ENCODE results near the gene SERTAD3. TPM values are rescaled to one million over a fixed set of nuclear protein-coding genes. Genes with fewer than 3 reads are reported as not detected.
A peak's percentile ranks its signal among the peaks of the same experiment; 100 is the strongest.

Gene SERTAD3
- total and polyA plus RNA-seq, 2 of the 8 experiments (the other 6 are each of a cell fraction or from before 2014, with no cell fraction given): 15.1 to 32.1 TPM

GRCh38 chr19:40420766-40421765 is 23.1 kb downstream of the SERTAD3 start (continued):
- no peak for TF ChIP-seq BCL11A (IDR thresholded peaks at IDR 0.05; ENCODE audit: low read depth in 2 of 2, low read length in 2 of 2)
- no peak for TF ChIP-seq RXRA (IDR thresholded peaks at IDR 0.05; ENCODE audit: insufficient read depth, low read depth, low read length)
- TF ChIP-seq RBBP5 (IDR thresholded peaks at IDR 0.05; ENCODE audit: borderline replicate concordance, low read depth, low read length): 0 out of 2 replicates have a peak, but pooled peaks have one; percentile 49
- TF ChIP-seq TBP (IDR thresholded peaks at IDR 0.05; ENCODE audit: low read depth, low read length): peak; percentile 85
- peak; percentile 99 for TF ChIP-seq TEAD4 (IDR thresholded peaks at IDR 0.05; ENCODE audit: low read depth, low read length)
- TF ChIP-seq ZNF274 (IDR thresholded peaks at IDR 0.05; ENCODE audit: borderline replicate concordance, extremely low read depth, low read length): no peak
- TF ChIP-seq HDAC6 (IDR thresholded peaks at IDR 0.05; ENCODE audit: low read depth, low read length): no peak
- 0 out of 2 replicates have a peak, but pooled peaks have one; percentile 34 for TF ChIP-seq BACH1 (IDR thresholded peaks at IDR 0.05; ENCODE audit: low read length)
- TF ChIP-seq KDM5A (IDR thresholded peaks at IDR 0.05; ENCODE audit: low read length): no peak
- peak in 1 of 2 experiments; percentile 48; a peak in 1 of 4 replicates for TF ChIP-seq SIN3A (conservative IDR thresholded peaks at IDR 0.05 in 1 of 2, IDR thresholded peaks at IDR 0.05 in 1 of 2; ENCODE audit: low read depth in 1 of 2, low read length in 2 of 2)
- TF ChIP-seq SP1 (IDR thresholded peaks at IDR 0.05; ENCODE audit: low read depth, low read length): peak; percentile 69
- no peak for TF ChIP-seq SIX5 (IDR thresholded peaks at IDR 0.05; ENCODE audit: low read depth, low read length)
- peak; percentile 80 for TF ChIP-seq E2F6 (IDR thresholded peaks at IDR 0.05)
- TF ChIP-seq CHD1 (IDR thresholded peaks at IDR 0.05; ENCODE audit: low read depth, low read length): no peak
- peak; percentile 65 for TF ChIP-seq KDM4A (IDR thresholded peaks at IDR 0.05; ENCODE audit: low read depth, low read length, severe bottlenecking)
- TF ChIP-seq MAX (IDR thresholded peaks at IDR 0.05): peak; percentile 90
- no peak for TF ChIP-seq JUN (IDR thresholded peaks at IDR 0.05; ENCODE audit: low read depth, low read length)
- TF ChIP-seq SAP30 (IDR thresholded peaks at IDR 0.05; ENCODE audit: insufficient read depth, insufficient replicate concordance, low read length): no peak
- TF ChIP-seq POU5F1 (IDR thresholded peaks at IDR 0.05; ENCODE audit: low read depth, low read length): no peak
- no peak for TF ChIP-seq SP2 (IDR thresholded peaks at IDR 0.05; ENCODE audit: low read length)
- TF ChIP-seq FOSL1 (IDR thresholded peaks at IDR 0.05; ENCODE audit: insufficient read depth, low read depth, low read length): no peak
- TF ChIP-seq RFX5 (IDR thresholded peaks at IDR 0.05; ENCODE audit: borderline replicate concordance, low read depth, low read length): no peak
- TF ChIP-seq MAFK (IDR thresholded peaks at IDR 0.05; ENCODE audit: low read depth, low read length): no peak
